GM12873 (cell line): ENCODE results near the gene COL6A3.

Experiments used
- TF ChIP-seq, protein P1 (sequence below): IDR thresholded peaks from 2 replicates; pipeline ENCODE4 v1.5.1; 2012; ENCODE audit warnings: low read depth, mild to moderate bottlenecking, moderate library complexity, low read length, control low read depth; ENCODE audit not compliant: insufficient read depth; ENCODE audit errors: missing control alignments

COL6A3 gene

DNA sequence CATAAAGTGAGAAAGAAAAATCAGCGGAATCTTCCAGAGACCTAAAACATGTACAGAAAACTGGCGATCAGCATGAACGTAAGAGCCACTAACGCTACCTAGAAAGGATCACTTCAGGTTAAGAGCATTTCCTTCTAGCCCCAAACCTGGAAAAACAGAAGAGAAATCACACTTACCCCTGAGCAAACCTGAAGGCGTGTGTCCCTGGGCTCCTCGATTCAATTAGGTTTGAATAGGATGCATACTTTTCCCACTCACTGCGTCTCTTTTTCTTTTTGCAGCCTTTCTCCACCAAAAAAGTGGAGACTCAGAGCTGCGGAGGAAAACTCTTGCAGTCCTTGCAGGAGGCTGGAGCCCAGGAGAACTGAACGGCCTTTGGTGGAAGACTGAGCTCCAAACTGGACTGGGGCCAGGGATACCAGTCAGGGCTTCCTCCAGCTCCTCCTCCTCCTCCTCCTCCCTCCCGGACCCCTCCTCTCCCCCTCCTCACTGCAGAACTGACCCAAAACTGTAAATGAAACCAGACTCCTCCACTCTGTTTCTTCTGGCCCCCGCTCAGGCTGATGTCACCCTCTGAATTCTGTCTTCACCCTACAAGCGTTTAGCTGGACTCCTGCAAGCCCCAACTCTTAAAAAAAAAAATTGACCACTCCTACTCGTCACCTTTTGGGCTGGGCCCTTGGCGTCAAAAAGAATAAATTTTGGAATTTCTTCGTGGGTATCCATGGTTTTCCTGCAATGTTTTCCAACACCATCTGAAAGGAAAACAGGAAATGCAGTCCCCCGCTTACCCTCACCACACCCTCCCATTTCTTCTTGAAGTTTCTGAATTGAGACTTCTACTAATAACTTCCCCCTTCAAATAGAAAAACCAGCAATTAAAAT, at the start of gene COL6A3:
COL6A3 (minus strand) TSS at position 388 of the 885 bp plus-strand sequence. CDS start 17,347 bp downstream, outside the sequence.
- TF ChIP-seq, protein P1, sequence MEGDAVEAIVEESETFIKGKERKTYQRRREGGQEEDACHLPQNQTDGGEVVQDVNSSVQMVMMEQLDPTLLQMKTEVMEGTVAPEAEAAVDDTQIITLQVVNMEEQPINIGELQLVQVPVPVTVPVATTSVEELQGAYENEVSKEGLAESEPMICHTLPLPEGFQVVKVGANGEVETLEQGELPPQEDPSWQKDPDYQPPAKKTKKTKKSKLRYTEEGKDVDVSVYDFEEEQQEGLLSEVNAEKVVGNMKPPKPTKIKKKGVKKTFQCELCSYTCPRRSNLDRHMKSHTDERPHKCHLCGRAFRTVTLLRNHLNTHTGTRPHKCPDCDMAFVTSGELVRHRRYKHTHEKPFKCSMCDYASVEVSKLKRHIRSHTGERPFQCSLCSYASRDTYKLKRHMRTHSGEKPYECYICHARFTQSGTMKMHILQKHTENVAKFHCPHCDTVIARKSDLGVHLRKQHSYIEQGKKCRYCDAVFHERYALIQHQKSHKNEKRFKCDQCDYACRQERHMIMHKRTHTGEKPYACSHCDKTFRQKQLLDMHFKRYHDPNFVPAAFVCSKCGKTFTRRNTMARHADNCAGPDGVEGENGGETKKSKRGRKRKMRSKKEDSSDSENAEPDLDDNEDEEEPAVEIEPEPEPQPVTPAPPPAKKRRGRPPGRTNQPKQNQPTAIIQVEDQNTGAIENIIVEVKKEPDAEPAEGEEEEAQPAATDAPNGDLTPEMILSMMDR: no peak

DNA sequence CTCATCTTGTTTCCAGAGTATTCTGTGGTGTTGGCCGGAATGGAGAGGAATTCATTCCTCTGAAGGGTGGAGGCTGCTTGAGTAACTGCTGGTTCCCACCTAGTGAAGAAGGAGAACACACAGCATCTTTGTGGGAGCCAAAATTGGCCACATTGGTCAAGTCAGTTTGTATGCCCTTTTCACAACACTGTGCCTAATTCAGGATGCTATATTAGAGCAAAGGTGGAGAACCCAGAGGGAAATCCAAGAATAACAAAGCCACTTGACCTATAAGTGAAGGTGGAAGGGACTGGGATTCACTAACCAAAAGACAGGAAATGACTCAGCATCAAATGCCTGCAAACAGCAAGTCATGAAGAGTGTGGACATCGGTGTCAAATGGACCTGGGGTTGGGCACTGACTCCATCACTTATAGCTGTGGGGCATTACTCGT, 45.8 kb upstream of the COL6A3 start:
- TF ChIP-seq, protein P1: no peak

DNA sequence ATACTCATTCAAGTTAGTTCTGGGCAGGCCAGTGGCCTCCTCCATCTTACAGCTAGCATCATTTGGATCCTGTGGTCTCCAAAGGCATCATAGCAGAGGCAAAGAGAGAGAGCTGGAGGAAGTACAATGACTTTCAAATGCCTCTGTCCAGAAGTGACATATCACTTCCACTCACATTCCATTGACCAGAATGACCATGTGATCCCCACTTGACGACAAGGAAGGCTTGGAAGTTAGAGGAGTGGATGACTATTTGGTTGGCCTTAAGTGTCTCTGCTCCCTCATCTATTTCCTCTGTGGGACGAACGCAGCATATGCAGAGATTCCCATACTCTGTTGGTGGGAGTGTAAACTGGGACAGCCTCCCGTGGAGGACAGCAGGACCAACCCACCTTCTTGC, 45.3 kb upstream of the COL6A3 start:
- TF ChIP-seq, protein P1: no peak

DNA sequence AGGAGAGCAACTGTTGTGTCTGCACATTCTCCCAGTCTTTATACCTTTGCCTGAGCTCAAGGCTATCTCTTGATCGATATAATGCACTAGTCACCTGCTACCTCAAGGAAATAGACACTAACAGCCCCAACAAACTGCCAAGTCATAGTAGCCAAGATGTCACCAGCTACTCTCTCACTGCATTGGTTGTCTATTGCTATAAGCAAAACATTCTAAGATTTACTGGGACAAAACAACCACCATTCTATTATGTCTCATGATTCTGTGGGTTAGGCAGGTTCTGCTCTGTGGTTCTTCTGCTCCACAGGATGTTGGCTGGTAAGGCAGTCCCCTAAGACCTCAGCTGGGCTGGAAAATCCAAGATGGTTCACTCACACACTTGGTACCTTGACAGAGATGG, 44.6 kb upstream of the COL6A3 start:
- TF ChIP-seq, protein P1: no peak

- TF ChIP-seq, protein P1: no peak
Observed at GRCh38 chr2:237457388-237457941, 43.5 kb upstream of the COL6A3 start.

DNA sequence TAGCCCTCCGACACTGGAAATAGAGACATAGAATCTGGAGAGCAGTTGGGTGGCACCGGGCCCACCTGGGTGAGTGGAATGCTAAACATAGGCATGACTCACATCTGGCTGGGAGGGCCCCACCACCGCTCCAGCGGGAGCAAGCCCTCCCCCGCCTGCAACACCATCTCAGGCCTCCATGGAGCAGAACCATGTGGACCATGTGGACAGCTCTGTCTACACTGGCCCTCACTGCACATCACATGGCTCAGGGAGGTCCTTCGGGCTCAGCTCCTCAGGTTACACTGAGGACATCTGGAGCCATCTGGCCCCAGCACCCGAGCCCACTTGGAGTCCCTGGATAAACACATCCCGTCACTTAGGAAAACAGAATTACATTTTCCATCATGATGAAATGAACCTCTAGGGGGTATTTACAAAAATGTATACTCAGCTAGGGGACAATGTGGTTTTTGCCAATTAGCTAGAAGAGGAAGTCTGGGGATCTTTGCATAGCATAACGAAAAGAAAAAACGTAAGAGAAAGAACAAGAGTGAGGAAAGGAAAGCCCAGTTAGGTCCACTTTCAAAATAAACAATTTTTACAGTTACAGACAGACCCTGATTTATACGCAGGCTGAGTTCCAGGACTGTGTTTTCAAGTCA, 42.4 kb upstream of the COL6A3 start:
- TF ChIP-seq, protein P1: no peak

DNA sequence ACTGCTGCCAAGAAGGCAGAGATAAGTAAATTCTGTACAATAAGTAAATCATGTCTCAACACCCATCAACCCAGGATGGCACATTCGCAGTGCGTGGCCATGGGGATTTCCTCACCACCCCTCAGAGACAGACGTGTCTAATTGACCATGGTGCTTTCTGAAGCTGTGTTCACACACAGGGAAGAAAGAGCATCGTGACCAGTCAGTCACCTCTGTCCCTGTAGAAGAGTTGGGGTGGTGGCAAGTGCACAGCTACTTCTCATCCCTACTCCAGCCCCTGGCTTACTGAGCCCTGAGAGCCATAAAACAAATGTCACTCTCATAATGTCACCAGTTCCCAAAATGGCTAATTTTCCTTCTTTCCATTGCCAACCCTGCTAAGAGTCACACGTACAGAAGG, 41.8 kb upstream of the COL6A3 start:
- TF ChIP-seq, protein P1: no peak
